Sciatic nerve (tissue), 2 donors: ENCODE measurements around the gene LIF. TPM values are rescaled to one million over a fixed set of nuclear protein-coding genes. Genes with fewer than 3 reads are reported as not detected.

Experiments used
- ATAC-seq: fragments of 200-7000 bp; cut with Tn5 transposase; one replicate; pipeline ENCODE4 v1.9.1; 2020; ENCODE audit warnings: mild to moderate bottlenecking, moderate library complexity
- DNase-seq: peaks from one replicate; pipeline ENCODE4 v3.0.0-alpha.2; 2020; ENCODE audit warnings: low spot score
- intact Hi-C: fragments of 100-400 bp; cut with DNase I; formaldehyde crosslinking; loops from one replicate; pipeline ENCODE4 v1.14.2; 2022
- total RNA-seq: library from RNA; stranded (reverse); fragmentation: NEBNext Ultra II Directional; extraction: Animal tissue kit (Norgen Biotek cat#: 25700); gene quantifications from one replicate; pipeline ENCODE4 v1.2.1, GENCODE V29; 2021
- donor health status: DM: no; HTN: no; CAD: no.
- donor health status: DM: no; HTN: no; CAD: no.

Gene LIF
- 3.2 TPM for total RNA-seq

DNA sequence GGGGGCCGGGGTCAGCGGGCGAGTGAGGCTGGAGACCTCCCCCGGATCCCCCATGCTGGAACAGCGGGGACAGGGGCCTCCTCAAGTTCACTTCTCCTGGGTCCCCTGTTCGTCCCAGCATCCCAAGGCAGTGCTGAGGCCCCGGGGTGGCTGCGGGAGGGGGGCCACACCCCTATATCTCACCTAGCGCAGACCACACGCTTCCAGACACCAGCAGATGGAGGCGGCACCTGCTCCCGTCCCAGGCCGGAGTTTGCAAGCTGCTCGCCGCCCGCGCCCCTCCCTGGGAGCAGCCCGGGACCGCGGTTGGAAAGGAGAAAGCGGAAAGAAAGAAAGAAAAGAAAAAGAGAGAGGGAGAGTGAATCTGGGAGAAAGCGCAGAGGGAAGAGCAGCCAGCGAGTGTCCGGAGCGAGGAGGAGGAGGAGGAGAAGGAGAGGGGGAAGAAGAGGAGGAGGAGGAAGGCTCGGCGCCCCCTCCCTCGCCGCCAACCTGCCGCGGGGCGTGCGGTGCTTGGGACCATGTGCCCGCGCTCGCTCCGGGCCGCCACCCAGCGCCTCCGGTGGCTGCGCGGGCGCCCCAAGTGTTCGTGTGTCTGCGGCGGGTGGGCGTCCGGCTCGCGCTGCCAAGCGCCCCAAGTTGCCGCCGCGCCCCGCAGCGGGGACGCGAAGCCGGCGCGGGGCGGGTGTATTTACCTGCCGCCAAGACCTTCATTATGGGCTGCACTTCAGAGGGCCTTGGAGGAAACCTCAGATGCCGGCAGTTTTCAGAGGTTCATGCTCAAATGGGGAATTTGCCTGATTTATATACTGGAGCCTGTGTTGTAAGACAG, at the start of gene LIF:
LIF (minus strand) TSS at position 775 of the 829 bp plus-strand sequence; CDS start at position 711, 64 bp downstream.
- ATAC-seq, result no peak
- intact Hi-C loops, result no loop called here
- DNase-seq, result no peak

DNA sequence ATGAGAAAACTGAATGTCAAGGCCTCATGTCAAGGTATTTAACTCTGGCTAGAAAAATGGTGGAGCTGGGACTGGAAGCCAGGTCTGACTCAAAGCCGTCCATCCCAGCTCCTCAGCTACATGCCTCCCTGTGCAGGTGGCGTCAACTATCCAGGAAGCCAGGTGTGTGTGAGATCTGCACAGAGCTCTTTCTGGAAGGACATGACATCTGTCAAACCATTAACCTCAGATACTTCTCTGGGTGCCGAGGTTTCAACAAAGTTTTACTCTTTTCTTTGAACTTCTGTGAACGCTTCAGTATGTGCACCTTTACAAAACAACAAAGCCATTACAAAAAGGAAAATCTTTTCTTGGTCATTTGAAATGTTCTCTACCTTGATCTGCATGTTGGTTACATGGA, 49.8 kb upstream of the LIF start:
- intact Hi-C loops, result no loop called here
- DNase-seq (no peak), ATAC-seq (no peak)

DNA sequence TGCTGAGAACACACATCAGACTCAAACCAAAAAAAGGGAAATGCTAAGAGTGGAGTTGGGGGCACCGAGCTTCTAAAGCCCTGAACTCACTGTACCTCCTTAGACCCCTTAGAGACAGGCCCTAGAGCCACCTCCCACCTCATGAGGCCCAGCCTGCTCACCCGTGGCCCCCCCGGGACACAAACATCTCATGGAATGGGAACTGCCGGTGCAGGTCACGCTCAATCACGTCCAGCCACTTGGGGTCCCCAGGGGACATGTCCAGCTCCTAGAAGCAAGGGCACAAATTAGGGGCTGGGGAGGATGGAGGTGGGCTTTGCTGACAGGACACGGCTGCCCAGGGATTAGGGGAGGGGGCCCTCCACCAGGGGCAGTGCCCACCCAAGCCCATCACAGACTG, 49.0 kb upstream of the LIF start:
- no peak for ATAC-seq
- intact Hi-C loops, result no loop called here
- DNase-seq, result no peak

DNA sequence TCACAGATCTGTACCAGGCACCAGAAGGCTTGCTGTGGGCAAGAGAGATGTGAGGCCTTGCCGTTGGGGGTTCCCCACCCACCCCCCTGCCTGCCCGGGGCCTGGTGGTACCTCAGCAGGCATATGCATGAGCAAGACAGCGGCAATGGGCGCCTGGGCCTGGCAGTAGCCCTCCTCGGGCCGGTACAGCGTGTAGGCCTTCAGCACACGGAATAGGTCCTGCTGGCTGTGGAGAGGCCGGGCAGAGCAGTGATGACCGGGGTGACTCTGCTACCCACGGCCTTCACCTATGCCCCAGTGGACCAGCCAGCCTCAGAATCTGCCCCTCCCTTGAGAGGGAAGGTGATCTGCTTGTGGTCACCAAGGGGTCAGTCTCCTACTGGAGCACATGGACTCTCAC, 48.3 kb upstream of the LIF start:
- no peak for ATAC-seq
- intact Hi-C loops, result no loop called here

DNA sequence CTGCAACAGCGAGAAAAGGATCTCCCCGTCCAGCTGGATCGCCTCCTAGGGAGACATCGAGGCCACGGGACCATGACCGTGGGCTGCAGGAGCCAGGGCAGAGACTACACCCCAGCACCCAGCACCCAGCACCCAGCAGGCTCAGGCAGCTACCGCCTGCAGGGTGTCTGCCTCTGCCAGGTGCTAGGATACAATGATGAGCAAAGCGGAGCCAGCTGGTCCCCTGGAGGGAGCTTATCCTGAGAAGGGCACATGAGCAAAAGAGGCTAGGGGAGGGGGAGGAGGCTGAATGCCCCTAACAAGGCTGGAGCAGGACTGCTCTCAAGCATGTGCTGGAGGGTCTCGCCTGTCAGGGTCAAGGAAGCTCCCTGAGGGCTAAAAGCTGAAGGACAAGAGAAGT, 47.5 kb upstream of the LIF start:
- no peak for ATAC-seq
- DNase-seq, result no peak
- intact Hi-C loops, result no loop called here

More for the DNA sequence above, 48.3 kb upstream of the LIF start:
- DNase-seq, result no peak

DNA sequence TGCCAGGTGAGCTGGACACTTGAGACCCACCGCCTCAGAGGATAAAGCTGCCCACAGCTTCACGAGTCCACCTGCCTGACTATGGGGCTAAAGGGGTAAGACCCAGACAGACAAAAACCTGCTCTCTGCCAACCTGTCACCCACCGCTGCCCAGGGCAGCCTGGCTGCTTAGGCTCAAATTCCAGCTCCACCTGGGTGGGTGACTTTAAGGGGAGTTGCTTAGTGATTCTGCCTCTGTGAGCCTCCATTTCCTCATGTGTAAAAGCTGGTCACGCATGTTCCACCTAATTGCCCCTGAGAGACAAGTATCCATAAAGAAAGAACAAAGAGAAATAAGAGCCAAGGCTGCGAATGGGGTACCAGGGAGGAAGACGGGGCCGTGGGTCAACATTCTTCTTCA, 46.5 kb upstream of the LIF start:
- ATAC-seq, result no peak
- intact Hi-C loops, result no loop called here

DNA sequence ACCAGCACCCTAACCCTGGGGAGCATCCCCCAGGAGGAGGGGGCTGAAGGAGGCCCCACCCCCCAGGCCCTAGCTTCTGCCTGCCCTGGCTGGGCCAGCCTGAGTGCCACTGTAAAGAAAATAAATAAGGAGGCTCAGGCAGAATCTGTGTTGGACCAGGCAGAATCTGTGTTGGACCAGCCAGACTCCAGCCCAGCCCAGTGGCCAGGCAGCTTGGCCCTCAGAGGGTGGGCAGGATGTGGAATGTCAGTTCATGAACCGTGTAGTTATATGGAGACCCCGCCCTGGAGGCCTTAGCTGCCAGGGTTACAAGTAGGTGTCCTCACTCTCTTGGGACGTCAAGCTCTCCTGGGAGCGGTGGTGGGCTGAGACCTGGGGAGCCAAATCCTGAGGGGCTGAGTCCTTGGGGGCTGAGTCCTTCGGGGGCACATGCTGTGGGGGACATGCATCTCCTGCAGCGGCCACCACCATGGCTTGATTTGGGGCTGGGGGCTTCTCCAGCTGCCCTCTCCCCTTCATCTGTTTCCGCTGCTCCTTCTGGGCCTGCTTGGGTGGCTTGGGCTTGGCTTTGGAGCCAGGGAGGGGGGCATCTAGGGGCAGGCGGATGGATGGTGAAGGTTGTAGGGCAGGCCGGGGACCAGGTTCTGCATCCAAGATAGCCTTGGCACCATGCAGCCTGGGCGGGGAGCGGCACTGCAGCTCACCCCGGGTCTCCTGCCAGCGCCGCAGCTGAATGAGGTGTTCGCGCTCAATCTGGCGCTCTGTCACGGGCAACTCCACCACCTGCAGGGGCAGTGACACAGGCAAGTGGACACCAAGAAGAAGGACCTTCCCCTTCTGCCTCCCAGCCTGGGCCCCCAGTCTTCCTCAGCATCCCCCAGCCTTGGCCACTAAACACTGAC, 45.8 kb upstream of the LIF start:
- intact Hi-C loops, result no loop called here
- ATAC-seq, result no peak
- no peak for DNase-seq

More for the DNA sequence above, 46.5 kb upstream of the LIF start:
- DNase-seq, result no peak

DNA sequence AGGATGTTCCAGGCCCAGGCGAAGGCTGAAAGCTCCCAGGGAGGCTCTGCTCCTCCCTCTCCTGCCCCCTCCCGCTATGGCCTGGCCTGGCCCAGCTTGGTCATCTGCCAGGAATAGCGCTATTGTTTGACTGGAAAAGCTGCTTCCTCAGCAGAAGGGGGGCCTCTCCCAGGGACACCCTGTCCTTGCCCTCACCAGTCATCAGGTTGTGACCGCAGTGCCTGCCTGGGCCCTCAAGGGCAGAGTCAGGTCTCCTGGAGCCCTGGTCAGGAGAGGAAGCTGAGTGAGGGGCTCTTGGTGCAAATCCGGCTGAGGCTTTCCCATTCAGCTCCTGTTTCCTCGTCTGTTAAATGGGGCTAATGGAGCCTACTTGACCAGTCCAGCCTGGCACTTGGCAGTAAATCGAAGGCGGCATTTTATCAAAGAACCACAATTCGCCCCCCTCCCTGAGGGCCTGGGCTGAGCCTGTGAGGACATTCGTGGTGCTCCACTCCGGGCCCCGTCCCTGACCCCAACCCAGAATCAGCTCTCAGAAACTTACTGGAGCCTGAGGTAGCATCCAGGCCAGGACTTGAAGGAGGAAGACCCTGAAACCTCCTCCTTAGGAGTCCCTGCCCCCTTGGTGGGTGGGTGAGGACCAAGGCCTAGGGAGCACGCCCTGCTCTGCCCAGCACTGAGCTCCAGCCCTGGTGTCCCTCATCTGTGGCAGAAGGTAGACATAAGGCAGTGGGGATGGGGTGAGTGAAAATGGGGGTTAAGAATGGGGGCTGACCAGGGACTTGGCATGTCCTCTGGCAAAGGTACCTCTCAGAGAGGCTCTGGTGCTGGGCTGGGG, 44.7 kb upstream of the LIF start:
- DNase-seq (peak; percentile 91), ATAC-seq (peak; percentile 51)
- intact Hi-C loops, result no loop called here

DNA sequence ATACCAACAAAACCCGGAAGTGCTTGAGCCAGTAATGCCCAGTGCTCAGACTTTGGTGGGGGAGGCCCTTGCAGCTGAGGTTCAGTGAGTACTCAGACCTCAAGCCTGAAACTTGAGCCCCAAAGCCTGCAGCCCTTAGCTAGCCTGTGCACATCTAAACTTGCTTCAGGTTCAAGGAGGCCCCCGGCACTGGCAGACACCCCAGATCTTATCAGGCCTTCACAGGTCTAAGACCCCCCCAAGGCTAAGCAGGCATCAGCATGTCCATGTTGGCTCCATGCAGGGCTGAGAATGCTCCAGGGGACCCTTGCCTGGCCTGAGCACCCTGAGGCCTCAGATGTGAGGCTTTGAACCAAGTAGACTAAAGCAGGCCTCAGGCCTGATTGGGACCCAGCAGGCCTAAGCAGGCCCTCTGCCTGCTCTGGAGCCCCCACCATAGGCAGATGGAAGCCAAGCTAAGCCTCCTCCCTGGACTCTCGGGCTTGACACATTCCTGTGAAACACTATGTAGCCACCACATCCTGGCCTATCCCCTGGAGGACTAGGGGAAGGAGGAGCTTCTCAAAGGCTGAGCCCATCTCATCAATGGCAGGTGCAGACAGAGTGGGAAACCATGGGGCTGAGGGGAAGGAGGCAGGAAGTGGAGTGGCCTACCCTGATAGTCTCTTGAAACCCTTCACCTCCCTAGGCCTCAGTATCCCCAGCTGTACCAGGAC, 43.9 kb upstream of the LIF start:
- ATAC-seq (peak; percentile 27), DNase-seq (no peak)
- intact Hi-C loops, result no loop called here

DNA sequence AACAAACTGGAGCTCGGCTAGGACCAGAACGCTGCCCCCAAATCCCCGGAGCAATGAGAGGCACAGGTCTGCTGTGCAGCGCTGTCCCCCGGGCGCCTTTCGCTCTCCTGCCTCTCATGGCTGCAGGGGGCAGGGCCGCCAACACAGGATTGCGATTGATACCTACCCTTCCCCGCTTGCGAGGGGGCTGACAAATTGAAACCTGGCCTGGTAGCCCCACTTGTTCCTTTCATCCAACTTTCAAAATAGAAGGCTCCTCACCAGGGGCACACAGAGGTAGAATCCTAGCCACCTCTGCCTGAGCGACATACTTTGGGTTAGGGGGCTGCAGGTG, 43.4 kb upstream of the LIF start:
- ATAC-seq (peak; percentile 10), DNase-seq (peak; percentile 76)
- intact Hi-C loops, result loop anchor here (5.0 kb wide), 1 partner anchor 97 kb away; the partner anchor contains the start of gene RNF215

DNA sequence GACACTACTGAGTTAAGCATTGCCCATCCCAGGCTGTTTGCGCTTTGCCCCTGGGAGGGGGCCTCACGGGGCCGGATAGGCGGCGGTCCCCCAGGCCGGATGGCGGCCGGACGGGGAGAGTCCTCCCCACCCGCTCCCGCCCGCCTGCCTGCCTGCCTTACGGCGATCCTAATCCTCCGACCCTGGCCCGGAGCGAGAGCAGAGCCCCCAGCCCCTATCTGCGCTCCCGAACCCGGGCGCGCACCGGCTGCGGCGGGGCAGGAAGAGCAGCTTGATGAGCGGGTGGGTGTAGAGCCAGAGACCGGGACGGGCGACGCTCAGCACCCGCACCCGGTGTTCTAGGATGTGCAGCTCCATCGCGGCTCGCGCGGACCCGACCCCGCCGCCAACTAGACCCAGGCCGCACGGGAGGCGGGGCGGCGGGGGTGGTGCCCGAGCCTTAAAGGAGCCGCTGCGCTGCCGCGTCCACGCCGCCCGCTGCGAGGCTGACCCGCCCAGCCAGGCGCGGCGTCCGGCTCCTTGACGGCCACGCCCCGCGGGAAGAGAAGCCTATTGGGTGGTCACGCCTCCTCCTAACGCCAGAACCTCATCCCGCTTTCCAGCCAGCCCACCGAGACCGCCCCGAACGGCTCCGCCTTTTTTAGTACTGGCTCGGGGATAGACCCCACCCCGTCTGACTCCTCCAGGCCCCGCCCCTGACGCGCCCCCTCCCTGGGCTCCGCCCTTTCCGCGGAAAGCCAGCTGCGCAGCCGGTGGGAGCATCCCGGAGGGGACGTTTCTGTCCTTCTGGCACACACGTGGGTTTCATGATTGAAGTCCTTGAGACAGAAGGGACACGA, 42.8 kb upstream of the LIF start, which contains the start of gene CASTOR1:
CASTOR1 (minus strand) TSS at position 365 of the 839 bp plus-strand sequence; CDS start at position 357, 8 bp downstream.
- intact Hi-C loops, result loop anchor here (5.0 kb wide), 1 partner anchor 98 kb away; the partner anchor contains the start of gene RNF215
- DNase-seq (peak; percentile 99), ATAC-seq (peak; percentile 91)

DNA sequence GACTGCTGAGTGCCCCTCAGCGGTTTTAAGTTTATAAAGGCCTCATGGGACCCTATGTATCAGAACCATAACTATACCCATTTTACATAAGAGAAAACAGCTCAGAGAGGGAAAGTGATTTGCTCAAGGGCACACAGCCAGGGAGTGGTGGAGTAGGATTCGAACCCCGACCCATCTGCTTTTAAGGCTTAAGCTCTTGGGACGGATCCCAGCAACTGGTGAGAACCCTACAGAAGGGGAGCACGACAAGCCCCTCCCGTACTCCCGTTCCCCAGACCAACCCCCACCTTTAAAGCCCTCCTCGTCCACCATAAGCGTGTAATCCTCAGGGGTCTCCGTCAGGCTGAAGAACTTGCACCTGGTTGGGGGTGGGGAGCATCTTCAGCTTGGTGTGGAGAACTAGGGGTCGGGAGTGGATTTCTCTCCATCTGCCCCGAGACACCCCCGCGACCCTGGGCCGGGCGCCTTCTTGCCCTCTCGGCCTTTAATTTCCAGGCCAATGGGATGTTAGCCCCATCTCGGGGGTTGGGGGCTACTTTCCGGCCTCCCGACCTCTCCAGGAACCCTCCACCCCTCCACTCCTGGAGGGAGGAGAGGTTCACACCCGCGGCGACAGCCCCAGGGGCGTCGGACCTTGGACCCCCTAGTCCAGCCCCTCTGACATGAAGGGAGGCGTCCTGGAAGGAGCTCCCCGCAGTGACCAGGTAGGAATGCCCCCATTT, 42.0 kb upstream of the LIF start:
- DNase-seq (no peak), ATAC-seq (no peak)
- intact Hi-C loops, result loop anchor here (5.0 kb wide), 1 partner anchor 99 kb away; the partner anchor contains the start of gene RNF215

DNA sequence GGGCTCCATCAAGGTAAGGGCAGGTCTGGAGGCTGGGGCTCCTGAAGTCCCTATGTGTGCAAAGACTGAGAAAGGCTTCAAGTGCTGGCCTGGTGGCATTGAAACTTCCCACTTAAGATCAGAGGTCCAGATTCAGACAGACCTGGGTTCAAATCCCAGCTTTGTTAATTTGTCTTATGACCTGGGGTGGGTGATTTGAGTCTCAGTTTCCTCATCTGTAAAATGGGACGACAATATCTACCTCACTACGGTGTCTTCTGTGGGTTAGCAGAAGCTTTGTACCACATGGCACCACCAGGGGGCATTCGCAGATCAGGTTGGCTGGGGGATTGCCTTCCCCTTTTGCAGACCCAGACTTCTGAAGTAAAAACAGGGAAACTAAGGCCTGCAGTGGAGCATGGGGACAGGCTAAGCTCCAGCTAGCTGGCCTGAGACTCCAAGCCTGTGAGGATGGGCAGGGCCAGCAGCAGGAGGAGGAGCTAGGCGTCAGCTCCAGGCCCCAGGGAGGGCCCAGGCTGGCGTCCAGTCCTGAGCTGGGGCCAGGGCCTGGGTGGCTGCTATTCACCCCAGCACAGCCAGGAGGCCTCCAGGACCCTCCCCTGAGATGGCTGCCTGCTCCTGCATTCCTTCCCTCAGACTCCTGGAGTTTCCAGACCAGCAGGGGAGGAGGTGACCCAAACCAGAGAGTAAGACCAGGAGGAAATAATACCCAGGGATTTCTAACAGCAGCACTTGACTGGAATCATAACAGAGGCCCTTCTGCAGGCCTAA, 41.3 kb upstream of the LIF start:
- intact Hi-C loops, result loop anchor here (5.0 kb wide), 1 partner anchor 99 kb away; the partner anchor contains the start of gene RNF215
- ATAC-seq, result peak; percentile 80
- DNase-seq, result peak; percentile 92

DNA sequence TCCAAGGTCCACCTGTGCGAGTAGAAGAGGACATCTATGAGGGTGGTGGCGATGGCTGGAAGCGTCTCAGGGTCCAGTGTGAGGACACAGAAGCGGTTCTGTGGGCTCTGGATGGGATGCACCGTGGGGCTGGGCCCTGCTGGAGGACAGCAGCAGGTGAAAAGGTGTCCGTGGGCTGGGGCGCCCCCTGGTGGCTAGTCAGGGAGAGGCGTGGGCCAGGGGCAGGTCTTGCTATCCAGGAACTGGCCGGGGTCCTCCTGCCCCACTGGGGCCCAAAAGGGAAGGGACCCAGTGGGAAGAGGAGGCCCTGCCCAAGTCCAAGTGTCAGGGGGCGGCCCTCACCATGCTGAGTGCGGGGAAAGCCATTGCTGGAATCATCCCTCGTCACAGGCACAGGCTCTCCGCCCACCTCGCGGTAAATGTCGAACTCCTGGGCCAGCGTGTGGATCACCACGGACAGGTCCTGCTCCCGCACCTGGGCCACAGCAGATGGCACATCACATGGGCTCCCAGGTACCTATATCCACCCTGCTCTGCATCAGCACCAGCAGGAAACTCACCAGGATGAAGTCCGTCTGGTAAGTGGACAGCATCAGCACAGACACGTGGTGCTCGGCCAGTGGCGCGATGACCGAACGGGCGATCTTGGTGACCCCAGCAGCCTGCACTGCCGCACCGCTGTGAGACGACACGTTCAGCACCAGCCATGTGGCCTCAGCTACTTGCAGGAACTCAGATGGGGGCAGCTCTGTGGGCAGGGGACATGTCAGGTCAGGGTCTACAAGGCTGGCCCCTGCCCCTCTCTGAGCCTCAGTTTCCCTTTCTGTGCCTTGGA, 40.5 kb upstream of the LIF start:
- DNase-seq (peak; percentile 85), ATAC-seq (no peak)
- intact Hi-C loops, result loop anchor here (5.0 kb wide), 1 partner anchor 100 kb away; the partner anchor contains the start of gene RNF215

DNA sequence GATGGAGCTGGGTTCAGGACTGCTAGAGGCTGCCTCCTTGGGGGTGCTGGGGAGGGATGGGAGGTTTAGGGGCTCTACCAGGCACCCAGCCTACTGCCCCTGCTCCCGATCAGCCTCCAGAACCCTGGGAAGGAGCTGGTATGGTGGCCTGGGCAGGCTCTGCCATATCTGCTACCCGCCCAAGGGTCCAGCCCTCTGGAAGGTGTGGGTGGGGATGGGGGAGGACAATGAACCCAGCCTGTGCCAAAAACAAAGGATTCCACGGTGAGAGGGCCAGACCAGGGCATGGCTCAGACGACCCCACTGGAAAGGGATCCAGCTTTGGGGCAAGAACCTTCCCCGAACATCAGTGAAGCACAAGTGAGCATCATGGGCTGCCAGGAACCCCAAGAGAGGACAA, 39.8 kb upstream of the LIF start:
- DNase-seq (no peak), ATAC-seq (no peak)
- intact Hi-C loops, result loop anchor here (5.0 kb wide), 1 partner anchor 101 kb away; the partner anchor contains the start of gene RNF215
